ENCODE data around the gene TPRG1L. TPM values are rescaled to one million over a fixed set of nuclear protein-coding genes. Genes with fewer than 3 reads are reported as not detected.
A peak's percentile ranks its signal among the peaks of the same experiment; 100 is the strongest.

The TPRG1L gene
- total and polyA plus RNA-seq, 2 experiments from 2014 or later, result 6.2 to 20.3 TPM

DNA sequence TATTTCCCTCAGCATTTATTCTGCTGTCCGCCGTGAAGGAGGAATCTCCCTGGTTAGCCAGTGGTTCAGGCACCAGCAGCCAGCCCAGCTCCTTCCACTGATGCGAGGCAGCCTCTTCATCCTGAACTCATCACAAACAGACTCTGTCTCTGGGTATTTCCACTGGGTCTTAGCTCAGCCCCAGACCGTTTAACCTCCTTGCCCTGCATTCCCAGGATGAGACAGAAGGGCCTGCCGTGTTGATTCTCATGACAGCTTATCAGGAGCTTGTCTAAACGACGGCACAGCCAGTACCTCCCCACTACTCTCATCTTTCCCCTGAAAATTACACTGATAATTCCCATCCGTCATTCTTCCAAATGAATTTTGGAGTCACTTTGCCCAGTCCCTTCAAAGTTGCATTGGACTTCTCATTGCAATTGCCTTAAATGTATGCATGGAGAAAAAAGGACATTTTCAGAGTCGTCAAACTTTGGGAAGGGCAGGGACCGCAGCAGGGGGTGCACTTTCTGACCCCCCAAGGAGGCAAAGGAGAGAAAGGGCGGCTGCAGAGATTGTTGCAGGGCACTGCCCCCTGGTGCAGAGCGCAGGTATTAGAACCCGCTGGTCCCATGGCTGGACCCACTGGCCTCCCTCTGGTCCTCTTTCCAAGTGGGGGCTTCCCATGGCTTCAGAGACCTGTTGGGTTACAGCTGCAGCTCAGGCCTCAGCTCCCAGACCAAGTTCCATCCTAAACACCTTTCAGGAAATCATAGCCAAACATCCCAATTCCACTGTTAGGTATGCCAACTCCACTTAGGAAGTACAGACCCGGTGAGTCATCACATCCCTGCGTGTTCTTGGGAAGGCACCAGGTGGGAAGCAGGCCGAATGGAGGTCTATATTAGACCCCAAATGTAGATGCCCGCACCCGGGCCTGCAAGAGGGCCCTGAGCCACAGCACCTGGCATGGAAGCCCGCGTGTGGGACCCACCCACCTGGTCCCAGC lies 9.8 kb upstream of the TPRG1L start:
- Histone ChIP-seq H3K4me3 (no peak overlapping the region), H3K9me2 (ENCODE audit: insufficient read depth) (no peaks in the 10 kb centered on the region), H3F3A (replicated peaks; ENCODE audit: low read depth) (no peaks in the 10 kb centered on the region), H3K4me1 (ENCODE audit: insufficient read depth) (peaks cover 14% of the 10 kb centered on the region; the same call in 1 of the 2 replicates), H3K4me2 (no peak overlapping the region), H3K27me3 (ENCODE audit: insufficient read depth) (peaks cover 15% of the 10 kb centered on the region), H2AFZ (no peak overlapping the region), H4K20me1 (replicated peaks; ENCODE audit: insufficient read depth) (no peaks in the 10 kb centered on the region), H3K79me2 (replicated peaks; ENCODE audit: insufficient read depth) (no peaks in the 10 kb centered on the region), H3K27ac (ENCODE audit: low read depth) (no peak overlapping the region), H3K36me3 (ENCODE audit: insufficient read depth) (no peaks in the 10 kb centered on the region)
- DNase-seq (ENCODE audit: low spot score), result peak; percentile 71
- H3K4me1 Mint-ChIP-seq, result peaks cover 39% of the 10 kb centered on the region
- ATAC-seq, result no peak; the same call in 2 of the 3 replicates
- no peak for TF ChIP-seq ZNF114 (CRISPR knock-in tag; IDR thresholded peaks at IDR 0.05)
- no peak for TF ChIP-seq EZH2phosphoT487 (IDR thresholded peaks at IDR 0.05; ENCODE audit: unreplicated experiment)
- TF ChIP-seq, protein P1, sequence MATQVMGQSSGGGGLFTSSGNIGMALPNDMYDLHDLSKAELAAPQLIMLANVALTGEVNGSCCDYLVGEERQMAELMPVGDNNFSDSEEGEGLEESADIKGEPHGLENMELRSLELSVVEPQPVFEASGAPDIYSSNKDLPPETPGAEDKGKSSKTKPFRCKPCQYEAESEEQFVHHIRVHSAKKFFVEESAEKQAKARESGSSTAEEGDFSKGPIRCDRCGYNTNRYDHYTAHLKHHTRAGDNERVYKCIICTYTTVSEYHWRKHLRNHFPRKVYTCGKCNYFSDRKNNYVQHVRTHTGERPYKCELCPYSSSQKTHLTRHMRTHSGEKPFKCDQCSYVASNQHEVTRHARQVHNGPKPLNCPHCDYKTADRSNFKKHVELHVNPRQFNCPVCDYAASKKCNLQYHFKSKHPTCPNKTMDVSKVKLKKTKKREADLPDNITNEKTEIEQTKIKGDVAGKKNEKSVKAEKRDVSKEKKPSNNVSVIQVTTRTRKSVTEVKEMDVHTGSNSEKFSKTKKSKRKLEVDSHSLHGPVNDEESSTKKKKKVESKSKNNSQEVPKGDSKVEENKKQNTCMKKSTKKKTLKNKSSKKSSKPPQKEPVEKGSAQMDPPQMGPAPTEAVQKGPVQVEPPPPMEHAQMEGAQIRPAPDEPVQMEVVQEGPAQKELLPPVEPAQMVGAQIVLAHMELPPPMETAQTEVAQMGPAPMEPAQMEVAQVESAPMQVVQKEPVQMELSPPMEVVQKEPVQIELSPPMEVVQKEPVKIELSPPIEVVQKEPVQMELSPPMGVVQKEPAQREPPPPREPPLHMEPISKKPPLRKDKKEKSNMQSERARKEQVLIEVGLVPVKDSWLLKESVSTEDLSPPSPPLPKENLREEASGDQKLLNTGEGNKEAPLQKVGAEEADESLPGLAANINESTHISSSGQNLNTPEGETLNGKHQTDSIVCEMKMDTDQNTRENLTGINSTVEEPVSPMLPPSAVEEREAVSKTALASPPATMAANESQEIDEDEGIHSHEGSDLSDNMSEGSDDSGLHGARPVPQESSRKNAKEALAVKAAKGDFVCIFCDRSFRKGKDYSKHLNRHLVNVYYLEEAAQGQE (IDR thresholded peaks at IDR 0.05; ENCODE audit: unreplicated experiment), result no peak
- TF ChIP-seq, protein P2, sequence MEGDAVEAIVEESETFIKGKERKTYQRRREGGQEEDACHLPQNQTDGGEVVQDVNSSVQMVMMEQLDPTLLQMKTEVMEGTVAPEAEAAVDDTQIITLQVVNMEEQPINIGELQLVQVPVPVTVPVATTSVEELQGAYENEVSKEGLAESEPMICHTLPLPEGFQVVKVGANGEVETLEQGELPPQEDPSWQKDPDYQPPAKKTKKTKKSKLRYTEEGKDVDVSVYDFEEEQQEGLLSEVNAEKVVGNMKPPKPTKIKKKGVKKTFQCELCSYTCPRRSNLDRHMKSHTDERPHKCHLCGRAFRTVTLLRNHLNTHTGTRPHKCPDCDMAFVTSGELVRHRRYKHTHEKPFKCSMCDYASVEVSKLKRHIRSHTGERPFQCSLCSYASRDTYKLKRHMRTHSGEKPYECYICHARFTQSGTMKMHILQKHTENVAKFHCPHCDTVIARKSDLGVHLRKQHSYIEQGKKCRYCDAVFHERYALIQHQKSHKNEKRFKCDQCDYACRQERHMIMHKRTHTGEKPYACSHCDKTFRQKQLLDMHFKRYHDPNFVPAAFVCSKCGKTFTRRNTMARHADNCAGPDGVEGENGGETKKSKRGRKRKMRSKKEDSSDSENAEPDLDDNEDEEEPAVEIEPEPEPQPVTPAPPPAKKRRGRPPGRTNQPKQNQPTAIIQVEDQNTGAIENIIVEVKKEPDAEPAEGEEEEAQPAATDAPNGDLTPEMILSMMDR (conservative IDR thresholded peaks at IDR 0.05; ENCODE audit: low read depth in 2 of 2), result peak; percentile 83 to 84
- no peak for TF ChIP-seq ZNF331 (CRISPR knock-in tag; IDR thresholded peaks at IDR 0.05; ENCODE audit: low read depth)
- TF ChIP-seq NANOG (IDR thresholded peaks at IDR 0.05; ENCODE audit: borderline replicate concordance), result no peak
- TF ChIP-seq STAT1 (IDR thresholded peaks at IDR 0.05; ENCODE audit: unreplicated experiment), result no peak
- H3K27me3 Mint-ChIP-seq (ENCODE audit: insufficient read depth, low read depth, poor library complexity), result peaks cover 26% of the 10 kb centered on the region
- peaks cover 3% of the 10 kb centered on the region; the same call in 1 of the 3 replicates for H3K9me3 Mint-ChIP-seq
- no peaks in the 10 kb centered on the region for H3K36me3 Mint-ChIP-seq (ENCODE audit: low read depth)
- H3K27ac Mint-ChIP-seq, result no peak overlapping the region
- no peak overlapping the region for H3K4me3 Mint-ChIP-seq

DNA sequence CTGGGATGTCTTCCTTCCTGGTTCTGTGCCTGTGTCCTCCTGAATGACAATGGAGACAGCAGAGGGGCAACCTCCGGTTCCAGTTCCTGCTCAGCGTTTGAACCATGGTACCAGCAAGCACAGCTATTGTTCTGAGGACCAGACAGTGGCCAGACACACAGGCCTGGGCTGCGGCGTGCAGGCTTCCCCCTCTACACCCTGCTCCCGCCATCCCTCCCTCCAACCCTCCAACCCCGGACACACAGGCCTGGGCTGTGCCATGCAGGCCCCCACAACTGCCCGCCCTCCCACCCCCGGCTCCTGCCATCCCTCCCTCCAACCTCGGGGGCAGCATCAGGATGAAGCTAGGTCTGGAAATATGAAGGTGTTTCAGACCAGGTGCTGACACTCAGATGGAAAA lies 8.0 kb upstream of the TPRG1L start:
- H3K4me1 Mint-ChIP-seq, result peaks cover 36% of the 10 kb centered on the region
- H4K20me1 ChIP-seq (replicated peaks; ENCODE audit: insufficient read depth), result no peaks in the 10 kb centered on the region
- no peak for DNase-seq (ENCODE audit: low spot score)
- no peak for TF ChIP-seq EZH2phosphoT487 (IDR thresholded peaks at IDR 0.05; ENCODE audit: unreplicated experiment)
- TF ChIP-seq, protein P2 (conservative IDR thresholded peaks at IDR 0.05; ENCODE audit: low read depth in 2 of 2), result no peak
- no peak for TF ChIP-seq STAT1 (IDR thresholded peaks at IDR 0.05; ENCODE audit: unreplicated experiment)
- no peak for TF ChIP-seq ZNF331 (CRISPR knock-in tag; IDR thresholded peaks at IDR 0.05; ENCODE audit: low read depth)
- no peak for TF ChIP-seq NANOG (IDR thresholded peaks at IDR 0.05; ENCODE audit: borderline replicate concordance)
- TF ChIP-seq, protein P1 (IDR thresholded peaks at IDR 0.05; ENCODE audit: unreplicated experiment), result no peak

More for the DNA sequence above, 8.0 kb upstream of the TPRG1L start:
- Histone ChIP-seq H3K4me2 (no peak overlapping the region), H3K9me2 (ENCODE audit: insufficient read depth) (no peaks in the 10 kb centered on the region), H3K79me2 (replicated peaks; ENCODE audit: insufficient read depth) (no peaks in the 10 kb centered on the region), H3F3A (replicated peaks; ENCODE audit: low read depth) (no peaks in the 10 kb centered on the region), H3K27ac (ENCODE audit: low read depth) (no peak overlapping the region), H3K4me1 (ENCODE audit: insufficient read depth) (peaks cover 14% of the 10 kb centered on the region; the same call in 1 of the 2 replicates), H3K36me3 (ENCODE audit: insufficient read depth) (no peaks in the 10 kb centered on the region), H2AFZ (no peak overlapping the region), H3K4me3 (no peak overlapping the region), H3K27me3 (ENCODE audit: insufficient read depth) (peaks cover 15% of the 10 kb centered on the region)
- H3K4me3 Mint-ChIP-seq, result no peak overlapping the region
- ATAC-seq, result no peak
- no peaks in the 10 kb centered on the region for H3K36me3 Mint-ChIP-seq (ENCODE audit: low read depth)
- no peak overlapping the region for H3K27ac Mint-ChIP-seq
- H3K9me3 Mint-ChIP-seq, result peaks cover 3% of the 10 kb centered on the region; the same call in 2 of the 3 replicates
- H3K27me3 Mint-ChIP-seq (ENCODE audit: insufficient read depth, low read depth, poor library complexity), result peaks cover 23% of the 10 kb centered on the region
